ENCODE measurements around the gene MRM2. TPM values are rescaled to one million over a fixed set of nuclear protein-coding genes. Genes with fewer than 3 reads are reported as not detected.
A peak's percentile ranks its signal among the peaks of the same experiment; 100 is the strongest.

MRM2 gene
- polyA plus RNA-seq (2012; ENCODE audit: insufficient read depth, insufficient read length): 63.9 TPM

- H3K4me3 ChIP-seq (ENCODE audit: low read length): peak within 1 kb of the TSS; percentile 66
- peak; percentile 41 for DNase-seq (ENCODE audit: low read depth, low spot score)
Measured at GRCh38 chr7:2241580-2242540, at the start of gene MRM2, which contains the start of gene NUDT1. Gene MRM2, minus strand, starts transcription at chr7:2242205. Its CDS starts 36 bp downstream, at chr7:2242169. Gene NUDT1, plus strand, starts transcription at chr7:2242226. Its CDS starts 2,349 bp downstream, at chr7:2244575.

GRCh38 chr7:2290877-2291276 lies 48.9 kb upstream of the MRM2 start:
- no peak overlapping the region for H3K4me3 ChIP-seq (ENCODE audit: low read length)

GRCh38 chr7:2289621-2290020 lies 47.6 kb upstream of the MRM2 start:
- no peak overlapping the region for H3K4me3 ChIP-seq (ENCODE audit: low read length)
- DNase-seq (ENCODE audit: low read depth, low spot score): no peak

More at GRCh38 chr7:2290877-2291276, 48.9 kb upstream of the MRM2 start:
- no peak for DNase-seq (ENCODE audit: low read depth, low spot score)

- no peak overlapping the region for H3K4me3 ChIP-seq (ENCODE audit: low read length)
- DNase-seq (ENCODE audit: low read depth, low spot score): no peak
Measured at GRCh38 chr7:2289111-2289586, 47.1 kb upstream of the MRM2 start.

- no peak for DNase-seq (ENCODE audit: low read depth, low spot score)
- no peak overlapping the region for H3K4me3 ChIP-seq (ENCODE audit: low read length)
Measured at GRCh38 chr7:2288503-2288902, 46.5 kb upstream of the MRM2 start.

- DNase-seq (ENCODE audit: low read depth, low spot score): no peak
- no peak overlapping the region for H3K4me3 ChIP-seq (ENCODE audit: low read length)
Measured at GRCh38 chr7:2287745-2288144, 45.7 kb upstream of the MRM2 start.

- no peak overlapping the region for H3K4me3 ChIP-seq (ENCODE audit: low read length)
- no peak for DNase-seq (ENCODE audit: low read depth, low spot score)
Measured at GRCh38 chr7:2283074-2283473, 41.1 kb upstream of the MRM2 start.

GRCh38 chr7:2282185-2282751 lies 40.3 kb upstream of the MRM2 start:
- no peak overlapping the region for H3K4me3 ChIP-seq (ENCODE audit: low read length)
- no peak for DNase-seq (ENCODE audit: low read depth, low spot score)

- H3K4me3 ChIP-seq (ENCODE audit: low read length): no peak overlapping the region
- DNase-seq (ENCODE audit: low read depth, low spot score): no peak
Measured at GRCh38 chr7:2281541-2281940, 39.5 kb upstream of the MRM2 start.

GRCh38 chr7:2280424-2280823 lies 38.4 kb upstream of the MRM2 start:
- no peak overlapping the region for H3K4me3 ChIP-seq (ENCODE audit: low read length)
- DNase-seq (ENCODE audit: low read depth, low spot score): no peak

- H3K4me3 ChIP-seq (ENCODE audit: low read length): no peak overlapping the region
- no peak for DNase-seq (ENCODE audit: low read depth, low spot score)
Measured at GRCh38 chr7:2279896-2280295, 37.9 kb upstream of the MRM2 start.

GRCh38 chr7:2278026-2278425 lies 36.0 kb upstream of the MRM2 start:
- no peak for DNase-seq (ENCODE audit: low read depth, low spot score)
- H3K4me3 ChIP-seq (ENCODE audit: low read length): no peak overlapping the region

- DNase-seq (ENCODE audit: low read depth, low spot score): no peak
- no peak overlapping the region for H3K4me3 ChIP-seq (ENCODE audit: low read length)
Measured at GRCh38 chr7:2276107-2276506, 34.1 kb upstream of the MRM2 start.

- H3K4me3 ChIP-seq (ENCODE audit: low read length): no peak overlapping the region
- DNase-seq (ENCODE audit: low read depth, low spot score): no peak
Measured at GRCh38 chr7:2275101-2275500, 33.1 kb upstream of the MRM2 start.

GRCh38 chr7:2274666-2275065 lies 32.7 kb upstream of the MRM2 start:
- DNase-seq (ENCODE audit: low read depth, low spot score): no peak
- H3K4me3 ChIP-seq (ENCODE audit: low read length): no peak overlapping the region

GRCh38 chr7:2273866-2274265 lies 31.9 kb upstream of the MRM2 start:
- DNase-seq (ENCODE audit: low read depth, low spot score): no peak
- H3K4me3 ChIP-seq (ENCODE audit: low read length): no peak overlapping the region

GRCh38 chr7:2272031-2272430 lies 30.0 kb upstream of the MRM2 start:
- no peak for DNase-seq (ENCODE audit: low read depth, low spot score)
- H3K4me3 ChIP-seq (ENCODE audit: low read length): no peak overlapping the region

GRCh38 chr7:2271273-2272026 lies 29.4 kb upstream of the MRM2 start:
- no peak for DNase-seq (ENCODE audit: low read depth, low spot score)
- H3K4me3 ChIP-seq (ENCODE audit: low read length): no peak overlapping the region

- DNase-seq (ENCODE audit: low read depth, low spot score): no peak
- no peak overlapping the region for H3K4me3 ChIP-seq (ENCODE audit: low read length)
Measured at GRCh38 chr7:2270495-2270894, 28.5 kb upstream of the MRM2 start.

Measured in Jurkat, Clone E6-1 (cell line).